Activated CD4-positive, alpha-beta T cell treated with anti-CD3 and anti-CD28 coated beads, Interleukin-2, Interleukin-4, amounts not matched to agents 100 ng/mL and 50 ng/mL, durations not matched to agents 16 hours and 8 hours (primary cell): ENCODE data around the gene SNU13.
"Not testable (repeated sequence)": the region's sequence is repeated elsewhere in the genome, so short reads cannot be mapped to it uniquely, and the experiment has no call there.

ENCODE experiments used
- DNase-seq: peaks from one replicate; pipeline ENCODE4 v3.0.0-alpha.2; 2020; ENCODE audit warnings: low spot score

Gene SNU13

GRCh38 chr22:41638748-41639147 lies 49.9 kb downstream of the SNU13 start:
- DNase-seq: no peak

- no peak for DNase-seq
These were observed 50.5 kb downstream of the SNU13 start for GRCh38 chr22:41638124-41638523.

- DNase-seq: not testable (repeated sequence)
These were observed 51.0 kb downstream of the SNU13 start for GRCh38 chr22:41637623-41638022.

GRCh38 chr22:41636467-41636866 lies 52.2 kb downstream of the SNU13 start:
- no peak for DNase-seq

- not testable (repeated sequence) for DNase-seq
These were observed 54.1 kb downstream of the SNU13 start for GRCh38 chr22:41634610-41635009.

GRCh38 chr22:41631615-41632014 lies 57.1 kb downstream of the SNU13 start:
- DNase-seq: not testable (repeated sequence)

- DNase-seq: not testable (repeated sequence)
These were observed 57.6 kb downstream of the SNU13 start for GRCh38 chr22:41631115-41631514.

GRCh38 chr22:41625577-41625976 lies 63.1 kb downstream of the SNU13 start:
- no peak for DNase-seq
